ENCODE data around the gene HBA1. TPM values are rescaled to one million over a fixed set of nuclear protein-coding genes. Genes with fewer than 3 reads are reported as not detected.

The HBA1 gene
- total and polyA plus RNA-seq, 2 donors (not counting 3 experiments of a cell fraction or from before 2014, with no cell fraction given), result not detected

DNA sequence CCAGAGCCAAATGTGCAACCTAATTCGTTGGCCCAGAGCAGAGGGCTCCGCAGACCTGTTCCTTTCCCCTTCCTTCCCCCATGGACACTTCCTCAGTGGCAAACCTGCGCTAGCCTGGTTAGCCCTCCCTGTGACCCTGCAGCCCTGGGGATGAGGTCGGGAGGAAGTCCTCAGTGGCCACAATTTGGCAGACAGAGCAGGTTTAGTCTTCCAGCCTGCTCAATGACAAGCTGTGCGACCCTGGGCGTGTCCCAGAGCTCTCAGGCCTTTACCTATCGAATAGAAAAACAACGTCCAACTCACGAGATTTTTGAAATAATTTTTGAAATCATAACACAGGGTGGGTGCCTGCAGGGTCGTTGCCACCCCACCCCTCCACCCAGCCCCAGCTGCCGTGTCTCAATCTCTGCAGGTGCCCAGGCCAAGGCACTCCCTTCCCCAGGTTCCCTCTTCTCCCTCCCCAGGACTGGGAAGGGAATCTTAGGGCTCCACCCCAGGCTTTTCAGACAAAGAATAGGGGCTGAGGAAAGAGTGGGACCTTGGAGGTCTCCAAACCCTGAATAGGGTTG, 9.3 kb upstream of the HBA1 start:
- no peak overlapping the region for H3K27ac ChIP-seq (ENCODE audit: insufficient read depth, low read depth, low read length)
- intact Hi-C loops (cut with micrococcal nuclease), result no loop called here
- BruUV-seq (replicated peaks), result no TSS peak
- no peak overlapping the region for H3K4me3 ChIP-seq (replicated peaks in 1 of 3; ENCODE audit: insufficient read depth in 1 of 3, low read depth in 1 of 3, low read length in 3 of 3)
- no peaks in the 10 kb centered on the region for H4K20me1 ChIP-seq (replicated peaks; ENCODE audit: control insufficient read depth, extremely low read depth, insufficient read depth, low read length)
- POLR2A ChIA-PET, result no interaction called here
- H3K9me1 ChIP-seq (replicated peaks; ENCODE audit: control insufficient read depth, extremely low read depth, insufficient read depth, low read length), result no peaks in the 10 kb centered on the region
- dilution Hi-C loops (cut with MboI; ENCODE audit: extremely low pct_ligation_motif_present, low sequenced_read_pairs), result no loop called here
- H3K9ac ChIP-seq (replicated peaks; ENCODE audit: extremely low read depth, insufficient read depth, low read length), result no peak overlapping the region
- DNase-seq (ENCODE audit: low read depth, low spot score), result no peak
- no peaks in the 10 kb centered on the region for H3K4me1 ChIP-seq (ENCODE audit: control insufficient read depth, extremely low read depth, insufficient read depth, low read length)
- H3K9me3 ChIP-seq (replicated peaks; ENCODE audit: control insufficient read depth, insufficient read depth, low read length), result no peaks in the 10 kb centered on the region
- CTCF ChIA-PET, result interaction anchor here (0.9 to 1.9 kb wide), 4 partner anchors 13 to 70 kb away, joined by 4 to 7 read pairs (median 4); partner anchors contain the start of gene HBQ1
- TF ChIP-seq POLR2A (IDR thresholded peaks at IDR 0.05; ENCODE audit: low read depth, low read length), result no peak
- TF ChIP-seq, protein P1, sequence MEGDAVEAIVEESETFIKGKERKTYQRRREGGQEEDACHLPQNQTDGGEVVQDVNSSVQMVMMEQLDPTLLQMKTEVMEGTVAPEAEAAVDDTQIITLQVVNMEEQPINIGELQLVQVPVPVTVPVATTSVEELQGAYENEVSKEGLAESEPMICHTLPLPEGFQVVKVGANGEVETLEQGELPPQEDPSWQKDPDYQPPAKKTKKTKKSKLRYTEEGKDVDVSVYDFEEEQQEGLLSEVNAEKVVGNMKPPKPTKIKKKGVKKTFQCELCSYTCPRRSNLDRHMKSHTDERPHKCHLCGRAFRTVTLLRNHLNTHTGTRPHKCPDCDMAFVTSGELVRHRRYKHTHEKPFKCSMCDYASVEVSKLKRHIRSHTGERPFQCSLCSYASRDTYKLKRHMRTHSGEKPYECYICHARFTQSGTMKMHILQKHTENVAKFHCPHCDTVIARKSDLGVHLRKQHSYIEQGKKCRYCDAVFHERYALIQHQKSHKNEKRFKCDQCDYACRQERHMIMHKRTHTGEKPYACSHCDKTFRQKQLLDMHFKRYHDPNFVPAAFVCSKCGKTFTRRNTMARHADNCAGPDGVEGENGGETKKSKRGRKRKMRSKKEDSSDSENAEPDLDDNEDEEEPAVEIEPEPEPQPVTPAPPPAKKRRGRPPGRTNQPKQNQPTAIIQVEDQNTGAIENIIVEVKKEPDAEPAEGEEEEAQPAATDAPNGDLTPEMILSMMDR (IDR thresholded peaks at IDR 0.05; ENCODE audit: extremely low read depth in 1 of 2, insufficient read depth in 1 of 2, low read depth in 1 of 2, low read length in 2 of 2), result no peak
- TF ChIP-seq POLR2AphosphoS5 (IDR thresholded peaks at IDR 0.05; ENCODE audit: insufficient read depth, low read depth, low read length), result no peak
- TF ChIP-seq MYC (IDR thresholded peaks at IDR 0.05; ENCODE audit: low read depth, low read length), result no peak
- TF ChIP-seq FOS (IDR thresholded peaks at IDR 0.05; ENCODE audit: borderline replicate concordance, insufficient read depth, low read length), result no peak
- TF ChIP-seq JUN (IDR thresholded peaks at IDR 0.05; ENCODE audit: borderline replicate concordance, insufficient read depth, insufficient read length, low read depth), result no peak
- no peak for TF ChIP-seq GATA2 (IDR thresholded peaks at IDR 0.05; ENCODE audit: insufficient read depth, insufficient read length, low read depth, low read length)
- TF ChIP-seq EZH2 (IDR thresholded peaks at IDR 0.05; ENCODE audit: borderline replicate concordance, low read depth, low read length, severe bottlenecking), result no peak
- no peak for TF ChIP-seq MAX (IDR thresholded peaks at IDR 0.05; ENCODE audit: insufficient read depth, insufficient read length)
- H3K79me2 ChIP-seq (ENCODE audit: control insufficient read depth, insufficient read depth, low read length), result no peaks in the 10 kb centered on the region
- peaks cover 43% of the 10 kb centered on the region in 2 experiments for H3K27me3 ChIP-seq (ENCODE audit: control insufficient read depth in 2 of 2, insufficient read depth in 2 of 2, low read length in 2 of 2)
- no peak overlapping the region for H2AFZ ChIP-seq (ENCODE audit: low read depth, low read length)
- H3K4me2 ChIP-seq (ENCODE audit: insufficient read depth, low read length), result no peak overlapping the region
- H3K36me3 ChIP-seq (ENCODE audit: control insufficient read depth in 2 of 2, extremely low read depth in 1 of 2, insufficient read depth in 2 of 2, low read length in 2 of 2), result no peaks in the 10 kb centered on the region
- FAIRE-seq, result no peak

Data from endothelial cell of umbilical vein (primary cell).